ENCODE measurements around the gene NME3. TPM values are rescaled to one million over a fixed set of nuclear protein-coding genes. Genes with fewer than 3 reads are reported as not detected.
A peak's percentile ranks its signal among the peaks of the same experiment; 100 is the strongest.

Gene NME3
- total and polyA plus RNA-seq, 9 of the 15 experiments (the other 6 are each of a cell fraction or from before 2014, with no cell fraction given): 0.68 to 76.3 (median 11.5) TPM

GRCh38 chr16:1771188-1771863, at the start of gene NME3 (continued):
- TF ChIP-seq PHF8 (IDR thresholded peaks at IDR 0.05; ENCODE audit: borderline replicate concordance, low read length): peak; percentile 48; the same call in 1 of the 2 replicates
- TF ChIP-seq ZBTB7A (IDR thresholded peaks at IDR 0.05; ENCODE audit: borderline replicate concordance, control insufficient read depth, low read depth, low read length): peak; percentile 69; the same call in 1 of the 2 replicates
- TF ChIP-seq REST (IDR thresholded peaks at IDR 0.05; ENCODE audit: borderline replicate concordance): no peak
- 0 out of 2 replicates have a peak, but pooled peaks have one; percentile 29 for TF ChIP-seq REST (CRISPR knock-in tag; IDR thresholded peaks at IDR 0.05; ENCODE audit: low read depth)
- TF ChIP-seq RNF2 (IDR thresholded peaks at IDR 0.05): no peak
- no peak for TF ChIP-seq CBX8 (IDR thresholded peaks at IDR 0.05; ENCODE audit: borderline replicate concordance, extremely low read depth, low read depth, low read length, poor library complexity, severe bottlenecking)
- TF ChIP-seq CTBP1 (IDR thresholded peaks at IDR 0.05; ENCODE audit: borderline replicate concordance): peak; percentile 31; the same call in 1 of the 2 replicates
- peak; percentile 51; the same call in 1 of the 2 replicates for TF ChIP-seq RBFOX2 (IDR thresholded peaks at IDR 0.05; ENCODE audit: low read depth, low read length)
- 0 out of 2 replicates have a peak, but pooled peaks have one; percentile 10 for TF ChIP-seq ZBTB9 (CRISPR knock-in tag; IDR thresholded peaks at IDR 0.05)
- TF ChIP-seq ZNF592 (IDR thresholded peaks at IDR 0.05): 0 out of 2 replicates have a peak, but pooled peaks have one; percentile 30
- TF ChIP-seq RAD51 (IDR thresholded peaks at IDR 0.05; ENCODE audit: borderline replicate concordance, low read depth): no peak
- no peak for TF ChIP-seq GABPA (tag; conservative IDR thresholded peaks at IDR 0.05; ENCODE audit: low read depth)
- peak; percentile 68 for TF ChIP-seq POLR2G (IDR thresholded peaks at IDR 0.05; ENCODE audit: low read depth, low read length)
